Progenitor cell of endocrine pancreas (in vitro differentiated cells): ENCODE results near the gene CENPV. TPM values are rescaled to one million over a fixed set of nuclear protein-coding genes. Genes with fewer than 3 reads are reported as not detected.
"Not testable (repeated sequence)": the region's sequence is repeated elsewhere in the genome, so short reads cannot be mapped to it uniquely, and the experiment has no call there.

Source experiments
- DNase-seq: peaks from one replicate; pipeline ENCODE4 v3.0.0; 2021; ENCODE audit warnings: low spot score; ENCODE audit not compliant: unreplicated experiment
- H3K27ac Mint-ChIP-seq: 2 replicates; pipeline ENCODE4 v1.8.0; 2021; ENCODE audit warnings: mild to moderate bottlenecking, moderate library complexity, mixed read lengths
- H3K27me3 Mint-ChIP-seq: 2 replicates; pipeline ENCODE4 v1.8.0; 2021; ENCODE audit warnings: mixed read lengths
- H3K36me3 Mint-ChIP-seq: 2 replicates; pipeline ENCODE4 v1.8.0; 2022; ENCODE audit warnings: mixed read lengths; ENCODE audit not compliant: insufficient read depth
- H3K4me1 Mint-ChIP-seq: 2 replicates; pipeline ENCODE4 v1.8.0; 2021; ENCODE audit warnings: low read depth, mixed read lengths
- H3K4me3 Mint-ChIP-seq: 2 replicates; pipeline ENCODE4 v1.8.0; 2021; ENCODE audit warnings: low read depth, mild to moderate bottlenecking, moderate library complexity, mixed read lengths
- H3K9me3 Mint-ChIP-seq: 2 replicates; pipeline ENCODE4 v1.8.0; 2021; ENCODE audit warnings: low read depth, mixed read lengths
- total RNA-seq: library from RNA; stranded (reverse); gene quantifications from 2 replicates; pipeline ENCODE4 v1.2.1, GENCODE V29; 2021
- TF ChIP-seq, protein P1 (sequence below): fragments of 200-600 bp; sonication (generic); IDR thresholded peaks from one replicate; pipeline ENCODE4 v1.5.0; 2021; ENCODE audit warnings: antibody characterized with exemption, mild to moderate bottlenecking; ENCODE audit not compliant: unreplicated experiment

CENPV gene
- total RNA-seq, 1 donor from 2014 or later, result 201 TPM

- Mint-ChIP-seq H3K36me3 (peaks cover 21% of the 10 kb centered on the region), H3K4me3 (no peak overlapping the region), H3K4me1 (peaks cover 9% of the 10 kb centered on the region), H3K9me3 (no peaks in the 10 kb centered on the region), H3K27ac (peak overlapping the region; percentile 20), H3K27me3 (no peaks in the 10 kb centered on the region)
- TF ChIP-seq, protein P1, sequence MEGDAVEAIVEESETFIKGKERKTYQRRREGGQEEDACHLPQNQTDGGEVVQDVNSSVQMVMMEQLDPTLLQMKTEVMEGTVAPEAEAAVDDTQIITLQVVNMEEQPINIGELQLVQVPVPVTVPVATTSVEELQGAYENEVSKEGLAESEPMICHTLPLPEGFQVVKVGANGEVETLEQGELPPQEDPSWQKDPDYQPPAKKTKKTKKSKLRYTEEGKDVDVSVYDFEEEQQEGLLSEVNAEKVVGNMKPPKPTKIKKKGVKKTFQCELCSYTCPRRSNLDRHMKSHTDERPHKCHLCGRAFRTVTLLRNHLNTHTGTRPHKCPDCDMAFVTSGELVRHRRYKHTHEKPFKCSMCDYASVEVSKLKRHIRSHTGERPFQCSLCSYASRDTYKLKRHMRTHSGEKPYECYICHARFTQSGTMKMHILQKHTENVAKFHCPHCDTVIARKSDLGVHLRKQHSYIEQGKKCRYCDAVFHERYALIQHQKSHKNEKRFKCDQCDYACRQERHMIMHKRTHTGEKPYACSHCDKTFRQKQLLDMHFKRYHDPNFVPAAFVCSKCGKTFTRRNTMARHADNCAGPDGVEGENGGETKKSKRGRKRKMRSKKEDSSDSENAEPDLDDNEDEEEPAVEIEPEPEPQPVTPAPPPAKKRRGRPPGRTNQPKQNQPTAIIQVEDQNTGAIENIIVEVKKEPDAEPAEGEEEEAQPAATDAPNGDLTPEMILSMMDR, result no peak
- DNase-seq, result no peak
Measured at GRCh38 chr17:16313139-16314090, 39.9 kb downstream of the CENPV start.

GRCh38 chr17:16312061-16312460 lies 41.2 kb downstream of the CENPV start:
- H3K27me3 Mint-ChIP-seq, H3K4me1 Mint-ChIP-seq, H3K27ac Mint-ChIP-seq: not testable (repeated sequence)

GRCh38 chr17:16306211-16306610 lies 47.1 kb downstream of the CENPV start:
- TF ChIP-seq, protein P1, result no peak
- H3K36me3 Mint-ChIP-seq, result peaks cover 17% of the 10 kb centered on the region
- no peak overlapping the region for H3K4me3 Mint-ChIP-seq
- no peaks in the 10 kb centered on the region for H3K9me3 Mint-ChIP-seq
- no peak for DNase-seq
- peaks cover 2% of the 10 kb centered on the region for H3K4me1 Mint-ChIP-seq
- H3K27ac Mint-ChIP-seq, result no peak overlapping the region
- H3K27me3 Mint-ChIP-seq, result no peaks in the 10 kb centered on the region

More at GRCh38 chr17:16312061-16312460, 41.2 kb downstream of the CENPV start:
- not testable (repeated sequence) for H3K4me3 Mint-ChIP-seq, H3K9me3 Mint-ChIP-seq, DNase-seq
- peaks cover 19% of the 10 kb centered on the region for H3K36me3 Mint-ChIP-seq

DNA sequence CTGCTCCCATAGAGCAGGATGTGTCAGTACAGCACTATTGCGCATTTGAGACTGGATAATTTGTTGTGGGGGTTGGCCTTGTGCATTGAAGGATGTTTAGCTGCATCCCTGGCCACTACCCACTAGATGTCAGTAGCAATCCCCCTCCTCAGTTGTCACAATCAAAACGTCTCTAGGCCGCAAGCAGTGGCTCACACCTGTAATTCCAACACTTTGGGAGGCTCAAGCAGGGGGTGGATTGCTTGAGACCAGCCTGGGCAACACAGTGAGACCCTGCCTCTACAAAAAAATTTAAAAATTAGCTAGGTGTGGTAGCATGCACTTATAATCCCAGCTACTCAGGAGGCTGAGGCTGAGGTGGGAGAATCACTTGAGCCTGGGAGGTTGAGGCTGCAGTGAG lies 48.4 kb downstream of the CENPV start:
- TF ChIP-seq, protein P1, result peak; percentile 63
- peaks cover 9% of the 10 kb centered on the region for H3K36me3 Mint-ChIP-seq
- H3K4me3 Mint-ChIP-seq, result no peak overlapping the region
- no peaks in the 10 kb centered on the region for H3K9me3 Mint-ChIP-seq
- DNase-seq, result no peak
- H3K4me1 Mint-ChIP-seq, result peaks cover 2% of the 10 kb centered on the region
- H3K27ac Mint-ChIP-seq, result no peak overlapping the region
- no peaks in the 10 kb centered on the region for H3K27me3 Mint-ChIP-seq

GRCh38 chr17:16302856-16303255 lies 50.4 kb downstream of the CENPV start:
- TF ChIP-seq, protein P1, result no peak
- Mint-ChIP-seq H3K4me1 (peaks cover 10% of the 10 kb centered on the region), H3K27me3 (no peaks in the 10 kb centered on the region), H3K4me3 (no peak overlapping the region), H3K9me3 (no peaks in the 10 kb centered on the region), H3K27ac (no peak overlapping the region), H3K36me3 (peaks cover 6% of the 10 kb centered on the region)
- no peak for DNase-seq
